ENCODE measurements around the gene ODAM.
"Not testable (repeated sequence)": the region's sequence is repeated elsewhere in the genome, so short reads cannot be mapped to it uniquely, and the experiment has no call there.

Gene ODAM, protein sequence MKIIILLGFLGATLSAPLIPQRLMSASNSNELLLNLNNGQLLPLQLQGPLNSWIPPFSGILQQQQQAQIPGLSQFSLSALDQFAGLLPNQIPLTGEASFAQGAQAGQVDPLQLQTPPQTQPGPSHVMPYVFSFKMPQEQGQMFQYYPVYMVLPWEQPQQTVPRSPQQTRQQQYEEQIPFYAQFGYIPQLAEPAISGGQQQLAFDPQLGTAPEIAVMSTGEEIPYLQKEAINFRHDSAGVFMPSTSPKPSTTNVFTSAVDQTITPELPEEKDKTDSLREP

DNA sequence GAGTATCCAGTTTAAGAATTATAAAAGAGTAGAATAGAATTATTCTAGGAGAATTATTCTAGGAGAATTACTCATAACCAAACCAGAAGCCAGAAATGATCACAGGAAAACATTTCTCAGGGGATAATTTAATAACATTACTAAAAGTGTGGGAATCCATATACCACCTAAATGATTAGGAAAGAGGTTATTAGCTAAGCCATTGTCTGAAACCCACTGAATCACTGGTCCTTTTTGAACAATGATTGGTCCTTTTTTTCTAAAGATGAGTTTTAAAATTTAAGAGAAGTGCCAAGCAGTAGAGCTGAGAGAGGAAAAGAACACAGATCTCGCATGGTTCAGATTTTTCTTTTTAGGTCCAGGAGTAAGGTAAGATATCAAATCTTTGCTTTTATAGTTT lies at the start of gene ODAM:
TSS of gene ODAM (plus strand) at position 301 of the 400 bp plus-strand sequence. CDS start 819 bp downstream, outside the sequence.
- no peak for DNase-seq (ENCODE audit: low read depth)

DNA sequence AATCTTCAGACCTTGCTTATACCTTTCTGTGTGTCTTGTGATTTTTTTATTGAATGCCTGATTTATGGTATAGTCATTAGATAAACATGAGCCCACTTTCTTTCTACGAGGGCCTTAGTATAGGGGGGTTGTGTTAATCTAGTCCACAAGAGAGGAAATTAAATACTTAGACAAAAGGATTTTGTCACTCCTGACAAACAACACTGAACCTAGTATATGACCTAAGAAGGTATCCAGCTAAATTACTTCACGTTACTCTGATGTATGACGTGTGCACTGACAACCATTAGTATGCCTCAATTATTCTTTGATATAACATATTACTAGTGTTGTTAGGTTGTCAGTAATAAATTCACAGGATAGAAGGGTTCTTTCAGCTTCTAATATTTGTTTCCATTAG lies 44.3 kb upstream of the ODAM start:
- no peak for DNase-seq (ENCODE audit: low read depth)

DNA sequence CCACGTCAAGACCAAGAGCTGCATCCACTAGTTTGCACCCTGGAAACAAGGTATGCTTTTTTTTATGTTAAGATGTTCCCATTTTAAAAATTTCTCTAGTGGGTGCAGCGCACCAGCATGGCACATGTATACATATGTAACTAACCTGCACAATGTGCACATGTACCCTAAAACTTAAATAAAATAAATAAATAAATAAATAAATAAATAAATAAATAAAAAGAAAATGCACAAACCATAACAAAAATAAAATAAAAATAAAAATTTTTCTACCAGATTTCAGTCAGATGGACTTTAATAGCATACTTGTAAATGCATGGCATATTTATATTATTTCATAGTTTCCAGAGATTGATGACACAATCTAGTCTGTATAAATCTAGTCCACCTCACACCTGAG lies 43.4 kb upstream of the ODAM start:
- DNase-seq (ENCODE audit: low read depth), result no peak

DNA sequence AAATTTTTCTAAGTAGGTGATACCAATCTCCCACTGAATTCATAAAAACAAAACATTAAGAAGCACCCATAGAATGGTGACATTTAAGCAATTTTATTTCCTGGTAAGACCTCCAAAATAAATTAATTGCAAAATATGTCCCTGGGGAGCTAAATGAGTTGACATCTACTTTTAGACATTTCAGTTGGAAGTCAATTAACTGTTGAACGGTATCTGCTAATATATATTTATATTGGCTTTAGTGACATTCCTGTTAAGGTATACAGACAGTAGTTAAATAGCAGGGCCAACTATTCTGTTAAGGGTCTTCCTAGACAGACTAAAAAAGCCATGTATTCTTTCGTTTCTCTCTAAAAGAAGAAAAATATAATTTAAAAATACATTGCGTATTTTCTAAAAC lies 41.6 kb upstream of the ODAM start, which contains the start of gene PRR27:
TSS of gene PRR27 (plus strand) at position 301 of the 400 bp plus-strand sequence. CDS start 139 bp downstream, outside the sequence.
- DNase-seq (ENCODE audit: low read depth), result no peak

DNA sequence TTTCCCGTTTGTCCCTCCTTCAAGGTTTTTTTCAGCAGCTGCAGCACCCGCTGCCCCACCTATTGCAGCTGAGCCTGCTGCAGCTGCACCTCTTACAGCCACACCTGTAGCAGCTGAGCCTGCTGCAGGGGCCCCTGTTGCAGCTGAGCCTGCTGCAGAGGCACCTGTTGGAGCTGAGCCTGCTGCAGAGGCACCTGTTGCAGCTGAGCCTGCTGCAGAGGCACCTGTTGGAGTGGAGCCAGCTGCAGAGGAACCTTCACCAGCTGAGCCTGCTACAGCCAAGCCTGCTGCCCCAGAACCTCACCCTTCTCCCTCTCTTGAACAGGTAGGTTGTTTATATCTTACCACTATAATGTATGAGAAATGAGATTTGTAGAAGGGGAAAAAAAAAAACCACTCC lies 36.9 kb upstream of the ODAM start:
- no peak for DNase-seq (ENCODE audit: low read depth)

DNA sequence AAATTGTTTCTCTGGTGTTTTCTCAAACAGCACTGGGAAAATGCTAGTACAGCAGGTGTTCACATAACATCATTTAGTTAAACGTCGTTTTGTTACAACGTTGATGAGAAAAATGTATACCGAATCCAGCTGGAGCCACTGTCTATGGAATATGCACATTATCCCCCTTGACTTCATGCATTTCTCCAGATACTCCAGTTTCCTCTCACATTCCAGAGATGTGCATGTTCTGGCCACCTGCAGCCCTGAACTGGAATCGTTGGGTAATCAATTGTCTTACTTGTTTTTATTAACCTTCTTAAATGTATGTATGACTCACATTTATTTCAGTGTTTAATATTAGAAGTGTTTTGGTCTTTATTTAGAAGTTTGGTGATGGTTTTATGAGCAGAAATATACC lies 18.4 kb upstream of the ODAM start:
- no peak for DNase-seq (ENCODE audit: low read depth)

DNA sequence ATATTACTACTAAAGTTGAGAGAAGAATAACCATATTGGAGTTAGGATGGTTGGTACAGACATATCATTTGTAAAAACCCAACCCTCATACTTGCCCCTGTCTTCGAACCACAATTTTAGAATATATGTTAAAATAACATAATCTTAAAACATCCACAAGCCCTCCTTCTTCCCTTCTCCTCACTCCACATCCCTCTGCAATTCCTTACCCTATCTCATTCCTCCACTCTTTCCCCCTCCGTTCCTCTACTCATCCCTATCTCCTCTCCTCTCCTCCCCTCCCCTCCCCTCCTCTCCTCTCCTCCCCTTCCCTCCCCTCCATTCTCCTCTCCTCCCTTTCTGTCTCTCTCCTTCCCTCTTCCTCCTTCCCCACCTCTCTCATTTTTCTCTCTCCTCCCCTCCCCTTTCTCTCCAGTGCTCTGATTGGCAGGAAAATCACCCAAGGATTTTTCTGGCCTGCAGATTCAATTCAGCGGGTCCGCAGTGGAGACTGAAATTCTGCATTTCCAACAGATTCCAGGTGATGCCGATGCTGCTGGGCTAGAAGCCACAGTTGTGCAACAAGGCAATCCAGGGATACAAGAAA lies 17.4 kb upstream of the ODAM start:
- no peak for DNase-seq (ENCODE audit: low read depth)

DNA sequence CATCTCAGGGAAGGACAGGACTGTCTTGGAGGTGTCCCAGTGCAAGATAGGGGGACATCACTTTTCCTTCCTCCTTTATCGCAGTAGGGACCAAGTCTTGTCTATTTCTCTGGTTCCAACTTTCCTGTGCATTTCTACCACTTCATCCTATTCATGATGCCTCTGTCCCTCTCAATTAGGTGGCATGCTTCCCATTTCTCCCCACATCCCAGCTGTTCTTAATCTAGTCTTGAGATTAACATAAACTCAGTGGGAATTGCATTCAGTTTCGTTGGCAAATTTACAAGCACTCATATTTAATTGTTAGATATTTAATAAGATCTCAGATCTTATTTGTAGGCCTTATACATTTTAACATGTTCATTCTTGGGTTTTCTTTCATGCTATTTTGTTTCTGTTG lies 15.7 kb upstream of the ODAM start:
- DNase-seq (ENCODE audit: low read depth), result no peak

DNA sequence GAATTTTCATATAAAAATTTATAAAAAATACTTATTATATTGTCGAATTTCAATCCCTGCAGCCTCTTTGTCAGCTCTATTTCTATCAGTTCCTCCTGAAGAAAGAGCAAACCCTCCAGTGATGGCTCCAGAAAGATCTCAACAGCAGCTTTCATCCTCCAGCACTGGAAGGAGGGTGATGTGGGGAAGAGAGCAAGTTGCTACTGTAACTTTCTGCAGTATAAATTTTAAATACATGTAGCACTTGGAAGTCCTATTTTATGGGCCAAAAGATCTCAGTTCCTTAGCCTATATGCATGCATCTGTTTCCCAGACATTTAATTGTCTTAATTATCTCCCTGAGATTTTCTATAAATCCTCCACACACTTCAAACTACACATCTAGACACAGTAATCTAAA lies 13.7 kb upstream of the ODAM start:
- DNase-seq (ENCODE audit: low read depth), result no peak

DNA sequence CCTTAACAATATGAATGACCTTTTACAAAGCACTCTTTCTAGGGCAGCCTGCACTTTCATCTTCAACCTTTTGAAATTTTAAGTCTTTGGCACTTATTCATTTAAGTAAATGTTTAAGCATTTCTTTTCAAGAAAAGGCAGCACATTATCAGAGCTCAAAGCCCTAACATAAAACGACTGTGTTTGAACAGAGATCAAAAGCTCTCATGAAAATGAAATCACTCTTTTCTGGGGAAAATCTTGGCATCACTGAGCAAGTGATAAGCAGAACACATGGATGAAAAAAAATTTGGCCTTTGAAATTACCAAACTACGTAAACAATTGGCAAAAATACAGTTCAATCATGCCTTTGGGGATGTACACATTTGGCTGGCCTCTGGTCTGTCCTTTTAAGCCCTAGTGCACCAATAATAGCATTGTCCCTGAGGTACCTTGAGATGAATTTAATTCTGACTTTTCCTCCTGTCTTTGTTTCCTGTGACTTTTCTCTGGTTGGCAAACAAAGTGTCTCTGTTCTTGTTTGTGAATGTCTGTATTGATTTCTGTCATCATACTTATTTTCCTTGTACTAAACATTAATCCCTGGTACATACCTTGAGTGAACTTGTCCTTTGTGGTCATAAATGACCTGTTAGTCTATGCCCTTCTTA lies 12.9 kb upstream of the ODAM start:
- no peak for DNase-seq (ENCODE audit: low read depth)

DNA sequence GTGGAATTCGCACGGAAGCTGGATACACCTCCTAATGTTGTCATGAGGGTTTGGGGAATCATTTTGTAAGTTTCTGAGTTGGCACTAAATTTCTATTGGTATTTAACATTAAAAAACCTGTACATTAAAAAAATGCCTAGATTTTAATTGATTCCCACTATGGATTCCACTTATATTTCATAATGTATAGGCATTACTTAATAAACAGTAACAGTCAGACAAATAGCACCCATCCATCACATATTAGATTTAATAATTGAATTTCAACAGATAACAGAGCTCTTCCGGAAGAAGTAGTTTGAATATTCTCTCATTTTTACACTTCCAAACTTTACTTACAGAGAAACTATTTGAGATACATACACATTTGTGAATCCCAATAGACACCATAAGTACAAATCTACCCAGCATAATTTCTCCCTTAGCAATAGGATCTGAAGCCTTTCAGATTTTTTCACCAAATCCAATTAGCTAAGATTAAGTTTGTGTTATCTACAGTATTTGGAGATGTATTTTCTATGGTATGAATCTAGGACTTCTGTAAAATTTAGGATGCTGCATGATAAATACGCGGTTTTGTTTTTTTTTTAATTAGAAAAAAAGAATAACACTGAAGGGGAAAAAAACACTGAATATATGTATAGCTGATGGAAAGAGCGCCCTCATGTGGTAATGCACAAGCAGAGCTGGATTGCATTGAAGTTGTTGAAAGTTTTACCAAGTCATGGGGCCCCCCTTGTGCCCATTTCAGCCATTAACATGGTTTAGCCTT lies 12.2 kb upstream of the ODAM start:
- peak; percentile 1 for DNase-seq (ENCODE audit: low read depth)

DNA sequence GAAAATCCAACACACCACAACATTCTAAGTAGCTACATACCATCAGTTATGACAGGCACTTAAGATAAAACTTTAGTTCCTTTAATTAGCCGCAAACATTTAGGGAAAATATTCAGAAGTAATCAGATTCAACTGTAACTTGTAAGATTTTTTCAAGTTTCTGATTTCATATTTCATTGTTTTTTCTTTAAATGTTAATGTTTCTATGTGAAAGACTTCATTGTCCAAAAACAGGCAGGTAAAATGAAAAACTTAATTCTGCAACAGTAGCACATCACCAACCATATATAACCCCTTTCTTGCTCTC lies 11.6 kb upstream of the ODAM start:
- no peak for DNase-seq (ENCODE audit: low read depth)

DNA sequence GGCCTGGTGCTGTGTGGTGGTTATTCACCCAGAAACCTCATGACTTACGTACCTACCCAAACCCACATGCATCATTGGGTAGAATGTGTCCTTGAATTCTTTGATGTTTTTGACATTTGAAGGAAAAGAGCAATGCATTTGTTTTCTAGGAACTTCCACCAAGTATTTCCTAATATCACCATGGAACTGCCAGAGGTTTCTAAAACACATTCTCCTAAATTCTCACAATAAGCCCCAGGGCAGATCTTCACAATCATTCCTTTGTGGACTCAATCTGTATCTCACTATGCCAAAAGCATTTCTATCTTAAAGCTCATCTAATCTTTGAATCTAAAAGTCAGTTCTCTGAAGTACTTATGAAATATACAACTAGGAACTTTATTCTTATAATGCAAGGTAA lies 8.3 kb upstream of the ODAM start:
- DNase-seq (ENCODE audit: low read depth), result no peak

DNA sequence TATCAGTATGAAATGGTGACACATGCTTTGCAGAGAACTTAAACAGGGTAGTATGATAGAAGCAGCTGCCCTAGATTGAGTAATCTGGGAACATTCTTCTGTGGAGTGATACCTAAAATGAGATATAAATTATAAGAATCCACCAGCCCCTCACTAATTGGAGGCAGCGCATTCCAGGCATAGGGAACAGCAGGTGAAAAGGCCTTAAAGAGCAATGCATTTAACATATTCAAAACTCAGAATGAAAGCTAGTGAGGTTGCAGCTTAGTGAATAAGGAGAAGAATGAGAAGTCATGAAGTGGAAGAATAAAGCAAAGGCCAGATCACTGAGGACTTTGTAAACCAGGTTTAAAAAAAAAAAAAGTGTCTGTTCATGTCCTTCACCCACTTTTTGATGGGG lies 4.9 kb upstream of the ODAM start:
- no peak for DNase-seq (ENCODE audit: low read depth)

DNA sequence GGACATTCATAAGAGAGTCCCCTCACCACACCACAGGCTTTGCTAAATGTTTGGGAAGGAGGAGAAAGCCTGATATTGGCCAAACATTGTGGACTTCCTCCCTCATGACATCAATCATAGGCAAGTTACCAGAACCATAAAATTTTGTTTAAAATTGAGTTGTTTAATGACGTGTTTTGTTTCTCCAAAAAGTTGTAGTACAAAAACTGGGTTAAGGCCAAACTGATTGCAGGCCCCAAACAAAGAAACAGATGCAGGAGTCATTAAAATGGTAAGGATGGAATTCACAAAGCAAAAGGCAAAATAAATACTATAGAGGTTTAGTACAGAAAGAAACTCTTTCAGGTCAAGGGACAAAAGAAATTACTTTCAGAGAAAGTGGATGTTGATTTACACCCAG lies 3.9 kb upstream of the ODAM start:
- no peak for DNase-seq (ENCODE audit: low read depth)

DNA sequence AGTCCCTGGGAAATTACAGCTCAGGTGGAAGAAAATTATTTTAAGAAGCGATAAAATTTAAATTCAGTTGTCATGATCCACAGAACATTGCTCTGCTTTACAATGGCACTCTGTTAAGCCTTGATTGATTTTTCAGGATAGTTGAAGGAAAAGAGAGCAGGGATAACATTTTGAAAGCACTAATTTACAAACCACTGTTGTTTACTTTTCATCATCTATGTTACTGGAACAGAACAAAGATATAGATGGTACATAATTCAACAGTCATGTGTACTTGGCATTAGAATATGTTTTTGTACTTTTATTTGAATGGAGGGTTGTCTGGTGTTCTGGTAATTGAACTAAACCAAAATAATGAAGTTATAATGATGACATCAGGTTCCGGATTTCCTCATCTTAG lies 2.6 kb upstream of the ODAM start:
- DNase-seq (ENCODE audit: low read depth), result no peak

DNA sequence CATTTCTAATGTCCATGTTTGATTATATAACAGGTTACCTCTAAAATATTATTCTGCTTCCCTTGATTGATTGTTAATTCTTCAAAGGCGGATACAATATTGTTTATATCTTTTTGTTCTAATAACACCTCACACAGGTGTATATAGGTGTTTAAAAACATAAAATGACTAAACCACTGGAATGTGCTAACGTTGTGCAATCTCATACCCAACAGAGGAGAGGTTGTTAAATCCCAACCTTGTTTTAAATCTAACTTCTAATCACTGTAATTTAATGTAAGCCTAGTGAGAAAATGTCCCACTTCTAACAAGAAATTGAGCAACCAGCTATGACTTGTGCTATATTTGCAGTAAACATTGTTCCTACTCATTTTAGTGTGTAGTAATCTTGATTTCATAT lies 1.3 kb downstream of the ODAM start:
- DNase-seq (ENCODE audit: low read depth), result no peak

DNA sequence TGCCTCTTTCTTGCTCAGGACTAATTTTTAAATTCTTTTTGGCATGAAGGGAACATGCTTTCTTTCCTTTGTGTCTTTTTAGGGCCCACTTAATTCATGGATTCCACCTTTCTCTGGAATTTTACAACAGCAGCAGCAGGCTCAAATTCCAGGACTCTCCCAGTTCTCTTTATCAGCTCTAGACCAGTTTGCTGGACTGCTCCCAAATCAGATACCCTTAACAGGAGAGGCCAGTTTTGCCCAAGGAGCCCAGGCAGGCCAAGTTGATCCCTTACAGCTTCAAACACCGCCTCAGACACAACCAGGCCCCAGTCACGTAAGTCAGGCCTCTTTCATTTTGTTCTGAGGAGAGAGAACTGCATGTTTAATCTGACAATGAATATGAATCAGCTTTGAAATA lies 2.3 kb downstream of the ODAM start:
- DNase-seq (ENCODE audit: low read depth), result no peak

DNA sequence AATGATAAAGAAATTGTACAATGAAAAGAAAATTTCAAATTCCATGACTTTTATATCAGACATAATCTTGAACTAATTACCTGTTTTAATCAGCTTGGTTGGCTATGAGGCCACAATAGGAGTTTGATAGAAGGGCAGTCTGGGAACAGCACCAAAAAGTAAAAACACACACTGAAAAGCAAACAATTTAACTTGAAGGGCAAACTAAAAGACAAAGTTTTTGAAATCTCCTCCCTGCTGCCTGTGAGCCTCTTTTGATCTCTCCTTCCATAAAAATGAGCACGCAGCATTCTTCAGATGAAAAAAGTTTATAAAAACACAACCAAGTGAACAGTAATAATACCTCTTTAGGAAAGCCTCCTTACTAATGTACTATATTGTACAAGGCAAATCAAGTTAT lies 8.1 kb downstream of the ODAM start:
- no peak for DNase-seq (ENCODE audit: low read depth)

DNA sequence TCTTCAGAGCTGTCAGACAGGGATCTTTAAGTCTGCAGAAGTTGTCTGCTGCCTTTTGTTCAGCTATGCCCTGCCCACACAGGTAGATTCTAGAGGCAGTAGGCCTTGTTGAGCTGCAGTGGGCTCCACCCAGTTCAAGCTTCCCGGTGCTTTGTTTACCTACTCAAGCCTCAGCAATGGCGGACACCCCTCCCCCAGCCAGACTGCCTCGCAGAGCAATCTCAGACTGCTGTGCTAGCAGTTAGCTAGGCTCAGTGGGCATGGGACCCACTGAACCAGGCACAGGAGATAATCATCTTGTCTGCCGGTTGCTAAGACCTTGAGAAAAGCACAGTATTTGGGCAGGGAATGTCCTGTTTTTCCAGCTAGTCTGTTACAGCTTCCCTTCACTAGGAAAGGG lies 17.2 kb downstream of the ODAM start:
- not testable (repeated sequence) for DNase-seq (ENCODE audit: low read depth)

DNA sequence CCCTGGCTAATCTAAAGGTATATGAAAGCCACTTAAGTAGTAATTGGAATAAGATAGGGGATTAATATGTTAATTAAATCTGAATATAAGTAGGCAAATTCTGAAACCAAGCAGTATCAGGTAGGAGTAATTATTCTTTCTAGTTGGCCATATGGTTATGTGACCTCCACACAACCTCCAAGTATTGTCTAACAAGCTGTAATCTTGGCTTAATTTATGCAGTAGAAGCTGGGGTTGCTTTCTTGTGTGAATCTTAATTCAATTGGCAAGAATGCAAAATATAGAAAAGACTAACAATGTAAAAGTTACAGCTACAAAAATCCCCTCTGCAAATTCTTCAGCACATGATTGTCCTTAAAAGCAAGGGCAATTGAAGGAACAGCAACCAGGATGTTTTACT lies 20.6 kb downstream of the ODAM start:
- not testable (repeated sequence) for DNase-seq (ENCODE audit: low read depth)

DNA sequence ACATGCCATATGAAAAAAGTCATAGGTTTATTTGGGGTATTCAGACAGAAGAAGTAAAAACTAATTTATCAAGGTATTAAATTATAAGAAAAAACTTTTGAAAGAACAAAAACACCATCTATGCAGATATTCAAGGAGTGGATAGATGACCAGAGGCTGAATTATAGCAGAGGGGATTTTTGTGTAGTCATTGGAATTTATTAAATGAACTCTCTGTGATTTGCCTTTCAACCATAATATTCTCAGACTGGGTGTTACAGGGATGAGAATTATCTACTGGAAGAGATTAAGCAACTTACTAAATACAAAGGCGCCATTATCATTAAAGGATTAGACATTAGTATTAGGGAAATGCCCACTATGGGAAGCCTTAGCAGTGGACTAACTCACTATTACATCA lies 21.0 kb downstream of the ODAM start:
- not testable (repeated sequence) for DNase-seq (ENCODE audit: low read depth)

DNA sequence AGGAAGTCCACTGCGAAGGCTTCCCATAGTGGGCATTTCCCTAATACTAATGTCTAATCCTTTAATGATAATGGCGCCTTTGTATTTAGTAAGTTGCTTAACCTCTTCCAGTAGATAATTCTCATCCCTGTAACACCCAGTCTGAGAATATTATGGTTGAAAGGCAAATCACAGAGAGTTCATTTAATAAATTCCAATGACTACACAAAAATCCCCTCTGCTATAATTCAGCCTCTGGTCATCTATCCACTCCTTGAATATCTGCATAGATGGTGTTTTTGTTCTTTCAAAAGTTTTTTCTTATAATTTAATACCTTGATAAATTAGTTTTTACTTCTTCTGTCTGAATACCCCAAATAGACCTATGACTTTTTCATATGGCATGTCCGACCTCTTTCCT lies 25.9 kb downstream of the ODAM start:
- not testable (repeated sequence) for DNase-seq (ENCODE audit: low read depth)

Measured in GM04504 (cell line).